HEK293T (cell line): ENCODE measurements around the gene LMF1.

ENCODE experiments used
- CTCF ChIA-PET: fragments of 350-600 bp; formaldehyde crosslinking; extraction: SDS; loops from one replicate; lab custom pipeline; 2021; ENCODE audit warnings: antibody characterized with exemption, inconsistent platforms; lab: Yijun Ruan, JAX
- POLR2A ChIA-PET: fragments of 350-600 bp; formaldehyde crosslinking; extraction: SDS; loops from one replicate; lab custom pipeline; 2020; ENCODE audit warnings: antibody characterized with exemption, inconsistent platforms; lab: Yijun Ruan, JAX
- DNase-seq: peaks from one replicate; pipeline ENCODE4 v3.0.0; 2012; ENCODE audit warnings: mixed read lengths; ENCODE audit errors: extremely low spot score
- ARNT ChIP-seq: fragments of 450-650 bp; IDR thresholded peaks from 2 replicates; pipeline ENCODE4 v1.6.1; 2017; ENCODE audit warnings: mild to moderate bottlenecking
- BHLHE40 ChIP-seq: fragments of 450-650 bp; IDR thresholded peaks from 2 replicates; pipeline ENCODE4 v1.6.1; 2016; ENCODE audit warnings: mild to moderate bottlenecking, moderate library complexity, borderline replicate concordance
- CTBP1 ChIP-seq: fragments of 450-650 bp; IDR thresholded peaks from 2 replicates; pipeline ENCODE4 v1.6.1; 2016; ENCODE audit warnings: borderline replicate concordance
- ELF4 ChIP-seq: fragments of 450-650 bp; IDR thresholded peaks from 2 replicates; pipeline ENCODE4 v1.6.1; 2017; ENCODE audit warnings: antibody characterized with exemption
- FOXA1 ChIP-seq: fragments of 450-650 bp; IDR thresholded peaks from 2 replicates; pipeline ENCODE4 v1.6.1; 2016; ENCODE audit warnings: mild to moderate bottlenecking
- FOXK2 ChIP-seq: fragments of 450-650 bp; IDR thresholded peaks from 2 replicates; pipeline ENCODE4 v1.6.1; 2016; ENCODE audit warnings: mild to moderate bottlenecking
- FOXM1 ChIP-seq: fragments of 450-650 bp; IDR thresholded peaks from 2 replicates; pipeline ENCODE4 v1.6.1; 2017; ENCODE audit warnings: mild to moderate bottlenecking, borderline replicate concordance
- HDGF ChIP-seq: fragments of 450-650 bp; IDR thresholded peaks from 2 replicates; pipeline ENCODE4 v1.6.1; 2017; ENCODE audit warnings: antibody characterized with exemption, borderline replicate concordance
- L3MBTL2 ChIP-seq: fragments of 450-650 bp; conservative IDR thresholded peaks from 2 replicates; pipeline ENCODE4 v1.6.1; 2016; ENCODE audit warnings: mild to moderate bottlenecking
- LEF1 ChIP-seq: fragments of 450-650 bp; IDR thresholded peaks from 2 replicates; pipeline ENCODE4 v1.6.1; 2017; ENCODE audit warnings: mild to moderate bottlenecking, borderline replicate concordance
- NFRKB ChIP-seq: fragments of 450-650 bp; IDR thresholded peaks from 2 replicates; pipeline ENCODE4 v1.6.1; 2016; ENCODE audit warnings: mild to moderate bottlenecking, moderate library complexity
- PKNOX1 ChIP-seq: fragments of 450-650 bp; IDR thresholded peaks from 2 replicates; pipeline ENCODE4 v1.6.1; 2016
- SP1 ChIP-seq: fragments of 450-650 bp; IDR thresholded peaks from 2 replicates; pipeline ENCODE4 v1.6.1; 2017
- SUZ12 ChIP-seq: fragments of 450-650 bp; IDR thresholded peaks from 2 replicates; pipeline ENCODE4 v1.6.1; 2016; ENCODE audit warnings: mild to moderate bottlenecking
- TARDBP ChIP-seq: fragments of 450-650 bp; IDR thresholded peaks from 2 replicates; pipeline ENCODE4 v1.6.1; 2016
- ZNF384 ChIP-seq: fragments of 450-650 bp; IDR thresholded peaks from 2 replicates; pipeline ENCODE4 v1.6.1; 2016

LMF1 gene

DNA sequence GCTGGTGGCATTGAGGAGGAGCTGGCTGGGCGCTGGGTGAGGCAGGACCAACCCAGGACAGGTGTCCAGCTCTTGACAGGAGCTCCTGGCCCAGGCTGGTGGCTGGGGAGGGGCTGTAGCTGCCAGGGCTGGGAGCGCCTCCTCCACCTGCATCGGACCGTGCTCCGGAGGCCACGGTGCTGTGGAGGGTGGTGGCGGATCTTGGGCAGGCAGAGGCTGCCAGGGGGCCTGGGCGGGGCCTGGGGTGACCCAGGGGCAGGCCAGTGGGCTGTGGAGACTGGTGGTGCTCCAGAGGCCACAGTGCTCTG, 42.8 kb upstream of the LMF1 start:
- POLR2A ChIA-PET = no interaction called here
- DNase-seq = no peak
- TF ChIP-seq ARNT (no peak), HDGF (no peak), CTBP1 (no peak), NFRKB (no peak), TARDBP (no peak), L3MBTL2 (no peak), SP1 (no peak), FOXM1 (no peak), PKNOX1 (no peak), SUZ12 (no peak), ELF4 (no peak)
- CTCF ChIA-PET = no interaction called here

DNA sequence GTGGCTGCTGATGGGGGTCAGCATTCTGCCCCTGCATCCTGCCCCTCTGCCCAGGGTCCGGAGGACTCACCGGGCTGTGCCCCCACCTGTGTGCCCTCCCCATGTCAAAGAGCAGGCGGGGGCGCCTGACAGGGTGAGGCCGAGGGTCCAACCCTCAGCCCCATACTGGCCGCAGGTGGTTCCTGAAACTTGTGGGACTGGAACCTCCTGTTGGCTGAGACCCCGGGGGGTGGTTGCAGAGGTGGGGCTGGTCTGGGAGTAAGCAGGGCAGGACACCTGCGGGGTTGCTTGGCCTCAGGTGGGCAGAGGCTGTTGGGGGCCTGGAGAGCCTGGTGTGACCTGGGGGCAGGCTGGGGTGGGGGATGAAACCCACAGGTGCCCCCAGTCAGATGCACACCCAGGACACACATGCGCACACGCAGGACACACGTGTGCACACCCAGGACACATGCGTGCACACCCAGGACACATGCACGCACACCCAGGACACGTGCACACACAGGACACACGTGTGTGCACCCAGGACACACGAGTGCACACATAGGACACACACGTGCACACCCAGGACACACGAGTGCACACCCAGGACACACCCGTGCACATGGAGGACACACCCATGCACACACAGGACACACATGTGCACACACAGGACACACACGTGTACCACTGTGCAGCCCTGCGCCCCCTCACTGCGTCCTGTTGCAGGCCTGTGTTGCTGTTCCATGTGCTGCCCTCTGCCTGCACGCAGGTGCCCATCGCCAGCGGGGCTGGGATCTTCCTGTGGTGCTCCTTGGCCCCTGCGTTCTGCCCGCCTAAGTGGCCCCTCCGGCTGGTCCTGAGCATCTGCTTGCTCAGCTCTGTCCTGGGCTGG, 42.2 kb upstream of the LMF1 start:
- DNase-seq = no peak
- ChIA-PET CTCF (no interaction called here), POLR2A (no interaction called here)
- no peak for TF ChIP-seq LEF1
- no peak for TF ChIP-seq CTBP1
- no peak for TF ChIP-seq TARDBP
- no peak for TF ChIP-seq HDGF

DNA sequence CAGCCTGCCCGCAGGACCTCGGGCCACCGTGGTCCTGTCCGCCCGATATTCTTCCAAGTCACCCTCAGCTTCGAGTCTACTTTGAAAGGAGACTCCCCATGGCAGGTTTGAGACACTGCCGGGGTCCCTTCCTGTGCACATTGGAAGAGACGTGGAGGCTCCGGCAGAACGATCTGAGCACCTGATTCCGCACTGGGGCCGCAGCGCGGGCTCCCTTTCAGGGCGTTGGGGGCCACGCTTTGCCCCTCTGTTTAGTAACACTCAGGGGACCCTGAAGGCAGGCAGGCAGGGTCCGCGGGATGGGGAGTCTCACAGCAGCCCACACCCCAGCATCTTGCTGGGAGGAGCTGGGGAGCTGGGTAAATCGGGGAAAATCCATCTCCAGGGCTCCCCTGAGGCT, 41.4 kb upstream of the LMF1 start:
- no peak for DNase-seq
- ChIA-PET POLR2A (no interaction called here), CTCF (no interaction called here)
- TF ChIP-seq SUZ12 (no peak), LEF1 (no peak), ZNF384 (no peak), FOXA1 (no peak), BHLHE40 (no peak), NFRKB (no peak)

DNA sequence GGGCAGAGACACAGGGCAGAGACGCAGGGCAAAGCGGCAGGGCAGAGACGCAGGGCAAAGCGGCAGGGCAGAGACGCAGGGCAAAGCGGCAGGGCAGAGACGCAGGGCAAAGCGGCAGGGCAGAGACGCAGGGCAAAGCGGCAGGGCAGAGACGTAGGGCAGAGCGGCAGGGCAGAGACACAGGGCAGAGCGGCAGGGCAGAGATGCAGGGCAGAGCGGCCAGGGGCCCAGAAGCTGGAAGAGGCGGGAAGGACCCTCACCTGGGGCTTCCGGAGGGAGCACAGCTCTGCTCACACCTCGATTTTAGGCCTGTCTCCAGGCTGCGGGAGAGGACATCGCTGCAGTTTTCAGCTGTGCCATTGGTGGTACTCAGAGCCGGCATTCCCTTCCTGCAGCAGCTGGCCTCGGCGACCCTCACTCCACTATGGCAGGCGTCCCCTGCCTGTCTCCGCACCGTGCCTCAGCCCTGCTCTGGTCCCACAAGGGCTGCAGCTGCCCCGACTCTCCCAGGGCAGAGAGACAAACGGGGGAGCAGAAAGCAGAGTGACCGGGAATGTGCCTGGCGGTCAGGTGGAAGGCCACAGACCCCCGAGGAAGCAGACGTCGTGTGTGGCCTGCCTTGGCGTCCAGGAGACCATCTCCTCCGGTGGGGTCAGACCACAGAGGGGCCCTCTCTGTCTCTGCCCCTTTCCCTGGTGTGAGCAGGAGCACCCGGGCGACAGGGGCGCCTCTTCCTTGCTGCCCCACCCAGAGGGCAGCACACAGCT, 40.7 kb upstream of the LMF1 start:
- TF ChIP-seq PKNOX1 (no peak), FOXK2 (no peak), LEF1 (no peak), ZNF384 (no peak), L3MBTL2 (no peak), SUZ12 (no peak), NFRKB (no peak), ELF4 (no peak), HDGF (no peak), TARDBP (no peak), BHLHE40 (no peak), SP1 (no peak), CTBP1 (no peak), FOXA1 (no peak), ARNT (no peak), FOXM1 (no peak)
- DNase-seq = no peak
- ChIA-PET POLR2A (no interaction called here), CTCF (no interaction called here)

- no peak for TF ChIP-seq BHLHE40
- no peak for TF ChIP-seq FOXA1
- no peak for TF ChIP-seq HDGF
- TF ChIP-seq FOXK2 = no peak
- no peak for TF ChIP-seq ZNF384
- no peak for TF ChIP-seq CTBP1
- TF ChIP-seq SUZ12 = no peak
- TF ChIP-seq SP1 = no peak
- TF ChIP-seq L3MBTL2 = no peak
- no peak for TF ChIP-seq LEF1
- no peak for TF ChIP-seq TARDBP
- no peak for TF ChIP-seq PKNOX1
- no peak for TF ChIP-seq NFRKB
- TF ChIP-seq FOXM1 = no peak
- TF ChIP-seq ELF4 = no peak
- no peak for TF ChIP-seq ARNT
- DNase-seq = no peak
- ChIA-PET CTCF (no interaction called here), POLR2A (no interaction called here)
These were observed 40.0 kb upstream of the LMF1 start for GRCh38 chr16:1010815-1011214.

- ChIA-PET POLR2A (no interaction called here), CTCF (no interaction called here)
- TF ChIP-seq ELF4 (no peak), SP1 (no peak)
- no peak for DNase-seq
These were observed 39.5 kb upstream of the LMF1 start for GRCh38 chr16:1010251-1010650.
